ENCODE measurements around the gene ZBTB44.

ZBTB44 gene

GRCh38 chr11:130227373-130227772, 87.3 kb downstream of the ZBTB44 start:
- Histone ChIP-seq H3K9ac (ENCODE audit: low read depth, low read length) (no peak overlapping the region), H3K4me1 (ENCODE audit: insufficient read depth, low read length) (no peaks in the 10 kb centered on the region), H3K79me2 (ENCODE audit: insufficient read depth, low read length) (no peaks in the 10 kb centered on the region), H3K4me3 (ENCODE audit: low read depth in 1 of 2, low read length in 2 of 2) (no peak overlapping the region), H3K27ac (ENCODE audit: low read length) (no peak overlapping the region), H4K20me1 (ENCODE audit: insufficient read depth, low read length) (no peaks in the 10 kb centered on the region; the same call in 1 of the 2 replicates), H2AFZ (ENCODE audit: low read depth, low read length) (no peak overlapping the region), H3K27me3 (ENCODE audit: insufficient read depth, low read length, poor library complexity) (no peaks in the 10 kb centered on the region), H3K4me2 (ENCODE audit: insufficient read depth, low read length) (no peak overlapping the region), H3K36me3 (ENCODE audit: insufficient read depth, low read length) (peaks cover 13% of the 10 kb centered on the region), H3K9me3 (ENCODE audit: insufficient read depth, low read length, severe bottlenecking) (no peaks in the 10 kb centered on the region)
- no peak for TF ChIP-seq CTCF (IDR thresholded peaks at IDR 0.05; ENCODE audit: borderline replicate concordance, extremely low read depth, low read length, poor library complexity, severe bottlenecking)
- TF ChIP-seq EZH2 (IDR thresholded peaks at IDR 0.05; ENCODE audit: borderline replicate concordance, low read depth, low read length, severe bottlenecking), result no peak
- ATAC-seq (ENCODE audit: insufficient read depth, low read depth), result no peak
- DNase-seq, result no peak

GRCh38 chr11:130223291-130223971, 91.3 kb downstream of the ZBTB44 start:
- Histone ChIP-seq H4K20me1 (ENCODE audit: insufficient read depth, low read length) (no peaks in the 10 kb centered on the region; the same call in 1 of the 2 replicates), H3K4me2 (ENCODE audit: insufficient read depth, low read length) (no peak overlapping the region), H3K27ac (ENCODE audit: low read length) (no peak overlapping the region), H3K79me2 (ENCODE audit: insufficient read depth, low read length) (no peaks in the 10 kb centered on the region), H3K4me3 (ENCODE audit: low read depth in 1 of 2, low read length in 2 of 2) (no peak overlapping the region), H2AFZ (ENCODE audit: low read depth, low read length) (no peak overlapping the region), H3K9me3 (ENCODE audit: insufficient read depth, low read length, severe bottlenecking) (no peaks in the 10 kb centered on the region), H3K36me3 (ENCODE audit: insufficient read depth, low read length) (0 out of 2 replicates have a peak, but pooled peaks cover 3% of the 10 kb centered on the region), H3K9ac (ENCODE audit: low read depth, low read length) (no peak overlapping the region), H3K27me3 (ENCODE audit: insufficient read depth, low read length, poor library complexity) (no peaks in the 10 kb centered on the region), H3K4me1 (ENCODE audit: insufficient read depth, low read length) (no peaks in the 10 kb centered on the region)
- DNase-seq (no peak), ATAC-seq (ENCODE audit: insufficient read depth, low read depth) (no peak)
- TF ChIP-seq EZH2 (IDR thresholded peaks at IDR 0.05; ENCODE audit: borderline replicate concordance, low read depth, low read length, severe bottlenecking) (no peak), CTCF (IDR thresholded peaks at IDR 0.05; ENCODE audit: borderline replicate concordance, extremely low read depth, low read length, poor library complexity, severe bottlenecking) (no peak)

GRCh38 chr11:130220311-130221035, 94.2 kb downstream of the ZBTB44 start:
- no peak overlapping the region for H3K9ac ChIP-seq (ENCODE audit: low read depth, low read length)
- H3K36me3 ChIP-seq (ENCODE audit: insufficient read depth, low read length), result no peaks in the 10 kb centered on the region
- no peak for DNase-seq

More at GRCh38 chr11:130220311-130221035, 94.2 kb downstream of the ZBTB44 start:
- no peaks in the 10 kb centered on the region for H3K4me1 ChIP-seq (ENCODE audit: insufficient read depth, low read length)
- TF ChIP-seq EZH2 (IDR thresholded peaks at IDR 0.05; ENCODE audit: borderline replicate concordance, low read depth, low read length, severe bottlenecking) (no peak), CTCF (IDR thresholded peaks at IDR 0.05; ENCODE audit: borderline replicate concordance, extremely low read depth, low read length, poor library complexity, severe bottlenecking) (no peak)
- no peaks in the 10 kb centered on the region for H3K79me2 ChIP-seq (ENCODE audit: insufficient read depth, low read length)
- no peaks in the 10 kb centered on the region for H3K27me3 ChIP-seq (ENCODE audit: insufficient read depth, low read length, poor library complexity)
- H3K9me3 ChIP-seq (ENCODE audit: insufficient read depth, low read length, severe bottlenecking), result no peaks in the 10 kb centered on the region
- ATAC-seq (ENCODE audit: insufficient read depth, low read depth), result no peak
- H3K4me2 ChIP-seq (ENCODE audit: insufficient read depth, low read length), result no peak overlapping the region
- no peaks in the 10 kb centered on the region for H4K20me1 ChIP-seq (ENCODE audit: insufficient read depth, low read length)
- no peak overlapping the region for H2AFZ ChIP-seq (ENCODE audit: low read depth, low read length)
- H3K27ac ChIP-seq (ENCODE audit: low read length), result no peak overlapping the region
- no peak overlapping the region for H3K4me3 ChIP-seq (ENCODE audit: low read depth in 1 of 2, low read length in 2 of 2)

Measured in DND-41 (cell line).